Stimulated activated CD4-positive, alpha-beta T cell treated with anti-CD3 and anti-CD28 coated beads, Interleukin-1b, Interleukin-23, amount 100 ng/mL, for 48 hours (primary cell): ENCODE results near the gene OSER1.
"Not testable (repeated sequence)": the region's sequence is repeated elsewhere in the genome, so short reads cannot be mapped to it uniquely, and the experiment has no call there.

Experiments
- DNase-seq: peaks from one replicate; pipeline ENCODE4 v3.0.0-alpha.2; 2020

OSER1 gene

GRCh38 chr20:44210406-44211176, at the start of gene OSER1:
OSER1 (minus strand) TSS chr20:44210771; CDS start chr20:44206957, 3,814 bp downstream.
- DNase-seq, result peak; percentile 97

- no peak for DNase-seq
Measured at GRCh38 chr20:44258226-44258890, 47.8 kb upstream of the OSER1 start.

- DNase-seq, result no peak
Measured at GRCh38 chr20:44256961-44257360, 46.4 kb upstream of the OSER1 start.

DNA sequence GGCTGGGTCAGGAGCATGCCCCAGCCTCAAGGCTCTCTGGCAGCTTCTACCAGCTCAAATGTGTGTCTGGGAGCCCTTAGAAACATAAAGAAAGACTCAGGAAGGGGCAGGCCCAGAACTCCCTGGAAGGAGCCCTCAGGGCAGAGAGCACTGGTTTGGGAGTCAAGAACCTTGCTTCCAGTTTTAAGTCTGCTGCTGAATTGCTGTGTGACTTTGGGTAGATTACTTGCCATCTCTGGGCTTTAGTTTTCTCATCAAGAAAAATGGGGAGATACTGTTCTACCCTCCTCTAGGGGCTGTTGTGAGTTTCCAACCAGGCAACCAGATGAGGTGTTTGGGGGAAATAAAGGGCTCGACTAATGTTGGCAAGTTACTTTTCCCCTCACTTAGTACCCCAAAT, 45.4 kb upstream of the OSER1 start:
- DNase-seq, result no peak

DNA sequence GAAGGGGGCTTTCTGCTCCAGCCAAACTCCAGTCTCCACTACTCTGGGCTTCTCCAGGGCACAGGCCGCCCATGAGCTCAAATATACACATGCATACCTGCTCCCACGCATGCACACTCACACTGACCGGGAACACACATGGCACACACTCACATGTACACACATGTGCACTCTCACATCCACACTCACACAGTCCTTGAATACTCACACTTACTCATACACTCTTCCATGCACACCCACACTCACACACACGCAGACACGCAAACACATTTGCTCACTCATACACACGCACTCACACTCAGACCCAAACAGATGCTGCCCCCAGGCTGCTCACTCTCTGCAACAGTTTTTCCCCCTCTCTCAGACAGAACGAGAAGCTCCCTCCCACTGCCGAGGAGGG, 43.5 kb upstream of the OSER1 start:
- no peak for DNase-seq

- no peak for DNase-seq
Measured at GRCh38 chr20:44253528-44253927, 43.0 kb upstream of the OSER1 start.

DNA sequence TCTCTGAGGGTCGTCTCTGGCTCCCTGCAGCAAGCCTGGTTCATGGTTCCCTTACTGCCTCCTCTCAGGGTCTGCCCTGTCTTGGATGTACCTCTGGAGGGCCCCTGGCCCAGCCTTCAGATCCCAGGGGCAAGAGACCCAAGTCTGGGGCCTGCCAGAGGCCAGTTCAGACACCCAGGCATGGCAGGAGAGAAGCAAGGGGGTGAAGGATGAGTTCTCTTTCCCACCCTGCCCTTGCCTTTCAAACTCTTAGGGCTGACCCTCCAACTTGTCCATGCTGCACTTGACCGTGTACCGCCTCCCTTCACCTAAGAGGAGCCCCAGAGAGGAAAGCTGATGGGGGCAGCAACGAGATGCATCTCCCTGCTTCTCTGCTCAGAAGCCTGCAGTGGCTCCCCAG, 40.7 kb upstream of the OSER1 start:
- DNase-seq, result no peak

- no peak for DNase-seq
Measured at GRCh38 chr20:44248410-44248759, 37.8 kb upstream of the OSER1 start.

- peak; percentile 9 for DNase-seq
Measured at GRCh38 chr20:44247586-44248409, 37.2 kb upstream of the OSER1 start.

DNA sequence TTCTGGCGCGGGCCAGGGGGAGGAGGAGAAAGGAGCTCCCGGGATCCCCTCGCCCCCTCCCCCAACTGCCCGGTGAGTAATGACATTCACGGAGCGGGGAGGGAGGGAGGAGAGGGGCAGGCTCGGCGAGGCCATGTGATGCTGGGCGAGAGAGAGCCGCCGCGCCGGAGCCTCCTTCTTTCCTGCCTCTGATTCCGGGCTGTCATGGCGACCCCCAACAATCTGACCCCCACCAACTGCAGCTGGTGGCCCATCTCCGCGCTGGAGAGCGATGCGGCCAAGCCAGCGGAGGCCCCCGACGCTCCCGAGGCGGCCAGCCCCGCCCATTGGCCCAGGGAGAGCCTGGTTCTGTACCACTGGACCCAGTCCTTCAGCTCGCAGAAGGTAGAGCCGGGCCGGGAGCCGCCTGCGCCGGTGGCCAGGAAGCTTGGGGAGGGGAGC, 36.6 kb upstream of the OSER1 start, which contains the start of gene GDAP1L1:
Gene GDAP1L1 (plus strand): TSS at position 178 of the 441 bp plus-strand sequence. CDS start 27 bp downstream, at position 205.
- DNase-seq, result no peak

GRCh38 chr20:44245977-44246376, 35.4 kb upstream of the OSER1 start:
- no peak for DNase-seq

- no peak for DNase-seq
Measured at GRCh38 chr20:44241796-44242195, 31.2 kb upstream of the OSER1 start.

- not testable (repeated sequence) for DNase-seq
Measured at GRCh38 chr20:44236840-44237239, 26.3 kb upstream of the OSER1 start.

DNA sequence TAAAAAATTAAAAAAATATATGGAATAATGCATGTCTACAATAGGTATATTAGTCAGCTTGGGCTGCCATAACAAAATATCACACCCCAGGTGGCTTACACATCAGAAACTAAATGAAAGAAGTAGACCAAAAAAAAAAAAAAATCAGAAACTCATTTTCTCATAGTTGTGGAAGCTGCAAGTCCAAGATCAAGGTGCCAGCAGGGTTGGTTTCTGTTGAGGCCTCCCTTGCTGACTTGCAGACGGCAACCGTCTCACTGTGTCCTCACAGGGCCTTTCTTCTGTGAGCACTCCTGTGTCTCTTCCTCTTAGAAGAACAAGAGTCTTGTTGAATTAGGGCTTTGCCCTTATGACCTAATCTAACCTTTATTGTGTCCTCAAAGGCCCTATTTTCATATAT, 25.1 kb upstream of the OSER1 start:
- DNase-seq, result no peak

- DNase-seq, result no peak
Measured at GRCh38 chr20:44234566-44235317, 24.2 kb upstream of the OSER1 start.

DNA sequence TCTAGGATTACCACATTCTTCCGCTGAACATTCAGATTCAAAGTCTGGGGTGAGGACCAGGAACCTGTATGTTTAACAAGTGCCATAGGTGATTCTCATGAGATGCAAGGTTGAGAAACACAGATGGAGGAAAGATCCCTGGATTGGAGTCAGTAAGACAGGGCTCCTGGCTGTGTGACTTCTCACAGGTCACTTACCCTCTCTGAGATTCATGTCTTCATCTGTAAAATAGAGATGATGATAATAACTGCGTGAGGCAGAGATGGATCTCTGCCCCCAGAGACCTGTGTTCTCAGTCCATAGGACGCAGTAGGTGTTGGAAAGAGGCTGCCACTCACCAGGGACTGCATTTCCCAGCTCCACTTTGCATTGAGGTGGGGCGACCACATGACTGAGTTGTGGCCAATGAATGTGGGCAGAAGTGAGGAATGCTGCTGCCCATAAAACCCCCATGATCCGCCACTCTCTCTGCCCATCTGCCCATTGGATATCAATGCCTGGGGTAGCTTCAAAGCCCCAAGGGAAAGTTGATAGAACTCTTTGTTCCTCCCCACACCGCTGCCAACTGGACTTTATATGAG, 23.0 kb upstream of the OSER1 start:
- DNase-seq, result no peak

DNA sequence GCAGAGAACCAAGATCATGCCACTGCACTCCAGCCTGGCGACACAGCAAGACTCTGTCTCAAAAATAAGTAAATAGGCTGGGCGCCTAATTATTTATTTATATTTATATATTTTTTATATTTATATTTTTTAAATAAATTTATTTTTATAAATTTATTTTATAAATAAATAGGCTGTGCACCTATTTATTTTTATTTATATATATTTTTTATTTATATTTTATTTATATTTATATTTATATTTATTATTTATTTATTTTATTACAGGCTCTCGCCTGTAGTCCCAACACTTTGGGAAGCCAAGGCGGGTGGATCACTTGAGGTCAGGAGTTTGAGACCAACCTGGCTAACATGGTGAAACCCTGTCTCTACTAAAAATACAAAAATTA, 21.9 kb upstream of the OSER1 start:
- DNase-seq, result not testable (repeated sequence)

- DNase-seq, result no peak
Measured at GRCh38 chr20:44231713-44232468, 21.3 kb upstream of the OSER1 start.

- no peak for DNase-seq
Measured at GRCh38 chr20:44231193-44231592, 20.6 kb upstream of the OSER1 start.

DNA sequence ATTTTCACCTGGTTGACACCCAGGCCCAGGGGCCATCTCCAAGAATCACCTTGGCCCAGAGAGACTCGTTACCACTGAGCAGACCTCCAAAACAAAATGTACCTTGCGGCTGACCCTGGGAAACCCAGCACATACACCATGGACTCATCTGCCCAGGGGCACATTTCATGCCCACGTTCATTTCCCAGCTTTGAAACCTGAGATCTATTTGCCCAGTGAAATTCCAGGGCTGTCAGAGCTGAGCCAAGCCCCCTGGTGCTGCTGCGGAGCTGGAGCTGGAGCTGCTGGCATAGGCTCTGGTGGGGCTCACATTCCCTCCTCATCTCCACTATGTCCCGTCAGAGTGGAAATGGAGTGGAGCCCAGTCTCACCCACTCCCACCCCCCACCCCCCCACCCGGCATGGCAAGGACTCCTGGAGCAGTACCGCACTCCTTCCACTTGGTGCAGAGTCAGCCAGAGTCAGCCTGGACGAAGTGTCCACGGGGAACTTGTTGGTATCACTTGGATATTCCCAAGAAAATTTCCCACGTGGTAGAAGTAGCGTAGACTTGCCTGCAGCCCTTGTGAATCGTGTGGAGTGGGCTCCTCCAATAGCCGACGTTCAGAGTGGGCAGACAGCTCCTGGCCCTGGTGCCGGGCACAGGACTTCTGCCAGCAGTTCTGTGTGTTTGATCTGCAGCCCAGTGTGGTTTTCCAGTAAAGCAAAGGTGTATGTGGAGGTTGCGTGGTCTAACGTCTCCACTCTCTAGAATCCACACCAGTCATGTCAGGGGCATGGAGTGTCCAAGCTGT, 18.1 kb upstream of the OSER1 start:
- DNase-seq, result no peak

DNA sequence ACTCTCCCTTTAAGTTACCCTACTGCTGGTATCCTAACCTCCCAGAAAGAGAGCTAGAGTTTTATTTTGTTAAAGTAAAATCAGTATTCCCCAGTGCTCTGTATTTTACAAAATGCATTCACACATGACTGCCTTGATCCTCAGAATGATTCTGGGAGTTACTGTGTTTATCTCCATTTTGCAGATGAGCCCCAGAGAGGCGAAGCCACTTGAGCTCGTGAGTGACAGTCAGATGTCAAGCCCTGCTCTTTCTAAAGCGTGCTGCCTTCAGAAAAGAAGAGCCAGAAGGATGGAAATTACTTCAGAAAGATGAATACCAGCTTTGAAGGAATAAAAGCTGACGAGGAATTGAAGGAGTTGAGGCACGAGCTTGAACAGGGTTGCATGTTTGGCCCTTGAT, 14.1 kb upstream of the OSER1 start:
- no peak for DNase-seq
